Trophoblast cell (in vitro differentiated cells and primary cell): ENCODE measurements around the gene SH2D2A.

Experiments
- DNase-seq, 2 donors: peaks; one replicate each; pipeline ENCODE4 v3.0.0-alpha.2; 2016
- H2AFZ ChIP-seq: 2 replicates; pipeline ENCODE4 v1.6.1; 2013; ENCODE audit warnings: low read length, moderate library complexity, mild to moderate bottlenecking; ENCODE audit not compliant: insufficient read depth, poor library complexity
- H2AK5ac ChIP-seq: 2 replicates; pipeline ENCODE4 v1.6.1; 2013; ENCODE audit warnings: mild to moderate bottlenecking, low read length
- H2BK120ac ChIP-seq: 2 replicates; pipeline ENCODE4 v1.6.1; 2013; ENCODE audit warnings: low read length, mild to moderate bottlenecking, moderate library complexity; ENCODE audit not compliant: insufficient read depth, poor library complexity
- H2BK12ac ChIP-seq: 2 replicates; pipeline ENCODE4 v1.6.1; 2013; ENCODE audit warnings: mild to moderate bottlenecking, low read length, moderate library complexity
- H2BK5ac ChIP-seq: 2 replicates; pipeline ENCODE4 v1.6.1; 2013; ENCODE audit warnings: low read length, low read depth, moderate library complexity, mild to moderate bottlenecking; ENCODE audit not compliant: poor library complexity
- H3K14ac ChIP-seq: 2 replicates; pipeline ENCODE4 v1.6.1; 2013; ENCODE audit warnings: mild to moderate bottlenecking, low read length
- H3K18ac ChIP-seq: 2 replicates; pipeline ENCODE4 v1.6.1; 2013; ENCODE audit warnings: mild to moderate bottlenecking, low read length
- H3K23ac ChIP-seq: 2 replicates; pipeline ENCODE4 v1.6.1; 2013; ENCODE audit warnings: low read length
- H3K27ac ChIP-seq: 2 replicates; pipeline ENCODE4 v1.5.1; 2013; ENCODE audit warnings: low read depth, mild to moderate bottlenecking, inconsistent platforms, low read length, moderate library complexity
- H3K27me3 ChIP-seq: 2 replicates; pipeline ENCODE4 v1.6.1; 2013; ENCODE audit warnings: inconsistent platforms, mild to moderate bottlenecking, low read length, moderate library complexity; ENCODE audit not compliant: insufficient read depth
- H3K36me3 ChIP-seq, 2 experiments: 1 replicate in 1 of 2; 2 replicates in 1 of 2; pipeline ENCODE4 v1.6.1; 2013; ENCODE audit warnings: low read length in 2 of 2, mild to moderate bottlenecking in 2 of 2, moderate library complexity in 1 of 2; ENCODE audit not compliant: insufficient read depth in 2 of 2, control insufficient read depth in 1 of 2
- H3K4ac ChIP-seq: 2 replicates; pipeline ENCODE4 v1.6.1; 2013; ENCODE audit warnings: low read depth, mild to moderate bottlenecking, low read length, moderate library complexity
- H3K4me1 ChIP-seq, 2 experiments: 1 replicate in 1 of 2; 2 replicates in 1 of 2; pipeline ENCODE4 v1.6.1; 2013; ENCODE audit warnings: low read length in 2 of 2, mild to moderate bottlenecking in 2 of 2, moderate library complexity in 1 of 2; ENCODE audit not compliant: insufficient read depth in 2 of 2, control insufficient read depth in 1 of 2
- H3K4me2 ChIP-seq: 2 replicates; pipeline ENCODE4 v1.6.1; 2013; ENCODE audit warnings: inconsistent platforms, mild to moderate bottlenecking, low read length, moderate library complexity
- H3K4me3 ChIP-seq: 2 replicates; pipeline ENCODE4 v1.5.1; 2013; ENCODE audit warnings: mild to moderate bottlenecking, low read depth, low read length, inconsistent platforms
- H3K79me1 ChIP-seq: one replicate; pipeline ENCODE4 v1.6.1; 2013; ENCODE audit warnings: low read length
- H3K79me2 ChIP-seq: 2 replicates; pipeline ENCODE4 v1.6.1; 2013; ENCODE audit warnings: low read length, mild to moderate bottlenecking; ENCODE audit not compliant: control insufficient read depth, insufficient read depth, poor library complexity
- H3K9ac ChIP-seq: 2 replicates; pipeline ENCODE4 v1.6.1; 2013; ENCODE audit warnings: mild to moderate bottlenecking, low read length
- H3K9me3 ChIP-seq: 2 replicates; pipeline ENCODE4 v1.6.1; 2013; ENCODE audit warnings: low read depth, mild to moderate bottlenecking, control low read depth, inconsistent platforms, low read length; ENCODE audit not compliant: insufficient read depth
- H4K12ac ChIP-seq: 2 replicates; pipeline ENCODE4 v1.6.1; 2013; ENCODE audit warnings: low read depth, mild to moderate bottlenecking, low read length, moderate library complexity
- H4K8ac ChIP-seq: 2 replicates; pipeline ENCODE4 v1.6.1; 2013; ENCODE audit warnings: low read depth, mild to moderate bottlenecking, low read length, moderate library complexity
- H4K91ac ChIP-seq: one replicate; pipeline ENCODE4 v1.6.1; 2013; ENCODE audit warnings: low read depth, mild to moderate bottlenecking, low read length, moderate library complexity
- WGBS: extraction: QIAGEN DNeasy Blood & Tissue Kit; methylation state at CpG from one replicate; pipeline ENCODE4 v1.1.7; 2013; ENCODE audit warnings: missing lambda C conversion rate; ENCODE audit not compliant: insufficient read length, insufficient coverage; ENCODE audit errors: extremely low coverage; 5-methylcytosine and 5-hydroxymethylcytosine counted together

Gene SH2D2A

DNA sequence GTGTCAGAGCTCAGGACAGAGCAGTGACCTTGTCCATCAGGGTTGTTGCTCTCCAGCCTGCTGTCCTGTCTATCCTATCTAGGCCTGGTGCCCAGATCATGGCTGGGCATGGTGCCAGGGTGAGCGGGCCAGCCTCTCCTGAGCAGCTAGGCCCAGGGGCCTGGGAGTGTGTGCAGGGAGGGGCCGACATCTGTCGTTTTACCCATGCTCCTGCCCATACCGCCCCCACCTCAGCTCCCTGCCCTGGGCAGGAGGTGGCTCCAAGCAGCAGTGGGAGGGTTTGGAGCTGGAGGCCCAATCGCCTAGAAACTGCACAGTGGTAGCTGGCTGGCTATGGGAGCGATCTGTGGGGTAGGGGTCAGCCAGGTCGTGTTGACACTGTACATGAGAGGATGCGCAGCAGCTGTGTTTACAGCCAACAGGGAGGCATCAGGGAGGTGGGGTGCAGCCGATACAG, 35.8 kb upstream of the SH2D2A start:
- WGBS: no CpG with 5 or more reads among the region's 9 CpGs
- DNase-seq: no peak
- no peak overlapping the region for H3K9ac ChIP-seq
- H2BK5ac ChIP-seq: no peak overlapping the region
- no peak overlapping the region for H4K8ac ChIP-seq
- H3K23ac ChIP-seq: no peak overlapping the region
- H4K91ac ChIP-seq: no peak overlapping the region
- peaks cover 15% of the 10 kb centered on the region for H3K9me3 ChIP-seq
- no peak overlapping the region for H3K27ac ChIP-seq
- no peak overlapping the region for H2AK5ac ChIP-seq
- H3K4me3 ChIP-seq: no peak overlapping the region
- no peaks in the 10 kb centered on the region for H3K79me2 ChIP-seq
- no peak overlapping the region for H2AFZ ChIP-seq
- H3K4ac ChIP-seq: no peak overlapping the region
- no peak overlapping the region for H2BK12ac ChIP-seq
- peaks cover 34% of the 10 kb centered on the region for H3K27me3 ChIP-seq
- no peak overlapping the region for H3K4me2 ChIP-seq
- H3K18ac ChIP-seq: no peak overlapping the region
- H3K36me3 ChIP-seq: no peaks in the 10 kb centered on the region
- no peak overlapping the region for H3K14ac ChIP-seq
- H2BK120ac ChIP-seq: no peak overlapping the region
- peaks cover 3% of the 10 kb centered on the region in 2 experiments for H3K4me1 ChIP-seq
- H4K12ac ChIP-seq: no peak overlapping the region
- no peaks in the 10 kb centered on the region for H3K79me1 ChIP-seq

DNA sequence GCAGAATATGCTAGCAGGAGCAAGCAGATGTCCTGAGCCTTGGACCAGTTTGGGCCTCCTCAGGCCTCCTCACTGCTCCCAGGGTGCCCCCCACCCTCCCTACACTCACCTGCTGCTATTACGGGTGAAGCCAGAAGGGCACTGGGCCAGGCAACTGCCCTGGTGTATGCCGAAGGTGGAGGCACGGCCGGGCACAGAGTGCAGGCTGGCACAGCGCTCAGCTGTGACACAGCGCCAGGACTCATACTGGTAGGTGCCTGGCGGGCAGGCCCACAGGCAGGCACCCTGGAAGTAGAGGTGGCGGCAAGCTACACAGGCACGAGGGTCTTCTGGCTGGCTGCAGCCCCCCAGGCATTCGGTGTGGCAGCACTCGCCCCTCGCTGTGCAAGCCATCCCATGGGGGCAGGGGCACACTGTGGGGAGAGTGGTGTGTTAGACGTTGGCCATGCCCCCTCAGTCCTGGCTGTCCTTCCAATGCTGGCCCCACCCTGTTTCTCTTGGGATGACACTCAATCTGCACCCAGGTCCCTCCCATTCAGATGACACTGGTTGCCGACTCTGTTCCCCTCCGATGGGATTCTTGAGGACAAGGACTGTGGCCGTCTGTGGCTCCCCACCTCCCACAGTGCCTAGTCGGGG, 35.2 kb upstream of the SH2D2A start:
- no peaks in the 10 kb centered on the region for H3K36me3 ChIP-seq
- H3K9me3 ChIP-seq: peaks cover 15% of the 10 kb centered on the region
- no peak overlapping the region for H2BK120ac ChIP-seq
- H3K4me1 ChIP-seq: peaks cover 3% of the 10 kb centered on the region in 2 experiments
- H3K4me2 ChIP-seq: no peak overlapping the region
- no peak for DNase-seq
- H3K14ac ChIP-seq: no peak overlapping the region
- H3K4ac ChIP-seq: no peak overlapping the region
- no peak overlapping the region for H4K91ac ChIP-seq
- H2AK5ac ChIP-seq: no peak overlapping the region
- H2BK5ac ChIP-seq: no peak overlapping the region
- no peak overlapping the region for H3K4me3 ChIP-seq
- no peak overlapping the region for H4K8ac ChIP-seq
- H3K9ac ChIP-seq: no peak overlapping the region
- no peaks in the 10 kb centered on the region for H3K79me2 ChIP-seq
- WGBS: no CpG with 5 or more reads among the region's 17 CpGs
- H3K23ac ChIP-seq: no peak overlapping the region
- H2BK12ac ChIP-seq: no peak overlapping the region
- no peak overlapping the region for H3K27ac ChIP-seq
- no peak overlapping the region for H3K18ac ChIP-seq
- H4K12ac ChIP-seq: no peak overlapping the region
- no peaks in the 10 kb centered on the region for H3K79me1 ChIP-seq
- H2AFZ ChIP-seq: no peak overlapping the region
- peaks cover 32% of the 10 kb centered on the region for H3K27me3 ChIP-seq

DNA sequence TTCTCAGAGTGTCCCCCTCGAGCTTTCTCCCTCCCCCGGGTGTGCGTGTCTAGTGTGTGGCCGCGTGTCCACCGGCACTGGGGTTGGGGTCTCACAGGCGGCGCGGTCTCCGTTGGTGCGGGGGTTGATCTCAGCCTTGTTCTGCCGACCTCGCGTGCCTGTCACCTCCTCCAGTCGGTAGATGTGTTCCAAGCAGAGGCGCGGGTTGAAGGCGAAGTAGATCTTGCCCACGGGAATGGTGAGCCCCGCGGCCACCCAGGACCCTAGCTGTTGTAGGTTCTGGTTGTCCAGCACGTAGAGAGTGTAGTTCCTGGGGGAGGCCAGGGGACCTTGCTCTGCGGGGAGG, 32.5 kb upstream of the SH2D2A start:
- no peak overlapping the region for H2AFZ ChIP-seq
- H2BK5ac ChIP-seq: no peak overlapping the region
- H3K14ac ChIP-seq: no peak overlapping the region
- H4K8ac ChIP-seq: no peak overlapping the region
- H3K27ac ChIP-seq: no peak overlapping the region
- no CpG with 5 or more reads among the region's 23 CpGs for whole genome bisulfite sequencing
- no peak overlapping the region for H3K4me2 ChIP-seq
- no peak overlapping the region for H4K12ac ChIP-seq
- H2BK12ac ChIP-seq: no peak overlapping the region
- no peaks in the 10 kb centered on the region for H3K36me3 ChIP-seq
- no peak overlapping the region for H2BK120ac ChIP-seq
- peaks cover 3% of the 10 kb centered on the region in 2 experiments for H3K4me1 ChIP-seq
- no peak overlapping the region for H3K4me3 ChIP-seq
- H3K23ac ChIP-seq: no peak overlapping the region
- H2AK5ac ChIP-seq: no peak overlapping the region
- H4K91ac ChIP-seq: no peak overlapping the region
- no peak overlapping the region for H3K9ac ChIP-seq
- no peak overlapping the region for H3K18ac ChIP-seq
- H3K27me3 ChIP-seq: peaks cover 51% of the 10 kb centered on the region
- no peak overlapping the region for H3K4ac ChIP-seq
- peaks cover 19% of the 10 kb centered on the region for H3K9me3 ChIP-seq
- no peaks in the 10 kb centered on the region for H3K79me1 ChIP-seq
- no peak for DNase-seq
- H3K79me2 ChIP-seq: no peaks in the 10 kb centered on the region

DNA sequence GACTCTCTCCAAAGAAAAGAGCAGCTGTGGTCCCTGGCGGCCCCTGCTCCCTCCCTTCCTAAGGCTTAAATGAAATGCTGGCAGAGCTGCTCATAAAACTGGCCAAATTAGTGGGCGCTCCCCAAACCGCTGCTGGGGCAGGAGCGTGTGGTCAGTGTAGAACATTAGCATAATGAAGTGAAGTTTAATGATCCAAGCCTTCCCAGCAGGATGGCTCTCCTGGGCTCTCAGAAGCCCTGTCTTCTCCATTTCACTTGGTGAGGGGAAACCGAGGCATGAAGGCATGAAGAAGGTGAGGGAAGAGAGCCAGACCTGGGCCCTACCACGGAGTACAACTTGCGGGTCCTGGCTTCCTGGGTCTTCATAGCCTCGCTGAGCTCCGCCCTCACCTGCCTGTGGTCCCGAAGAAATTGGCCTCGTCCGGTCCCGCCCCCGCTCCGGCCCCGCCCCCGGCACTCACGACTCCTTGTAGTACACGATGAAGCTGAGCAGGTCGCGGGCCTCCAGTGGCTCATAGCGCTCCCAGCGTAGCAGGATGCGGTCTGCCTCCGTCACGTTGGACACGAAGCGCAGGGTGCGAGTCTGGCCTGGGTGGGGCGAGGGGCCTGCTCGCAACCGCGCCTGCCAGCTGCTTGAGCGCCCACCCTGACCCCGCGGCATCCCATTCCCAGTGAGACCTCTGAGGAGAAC, 32.0 kb upstream of the SH2D2A start:
- Histone ChIP-seq H3K4ac (no peak overlapping the region), H3K79me1 (no peaks in the 10 kb centered on the region), H3K27me3 (peaks cover 55% of the 10 kb centered on the region), H3K4me3 (no peak overlapping the region), H3K9me3 (peaks cover 13% of the 10 kb centered on the region), H2AFZ (no peak overlapping the region), H3K4me2 (peak overlapping the region; percentile 20), H3K27ac (no peak overlapping the region), H4K12ac (no peak overlapping the region), H3K14ac (no peak overlapping the region), H3K4me1 (peaks cover 3% of the 10 kb centered on the region in 2 experiments), H3K9ac (no peak overlapping the region), H2AK5ac (no peak overlapping the region), H3K36me3 (no peaks in the 10 kb centered on the region), H2BK12ac (no peak overlapping the region), H4K8ac (no peak overlapping the region), H2BK5ac (no peak overlapping the region), H2BK120ac (no peak overlapping the region), H3K79me2 (no peaks in the 10 kb centered on the region), H3K18ac (no peak overlapping the region), H3K23ac (no peak overlapping the region), H4K91ac (no peak overlapping the region)
- no CpG with 5 or more reads among the region's 36 CpGs for WGBS
- peak; percentile 6 to 42 for DNase-seq
